OCI-LY1 (cell line): ENCODE results near the gene FAM81A.

ENCODE experiments used
- H2AFZ ChIP-seq: fragments of 200-600 bp; sonication (generic), shearing (Covaris generic); 2 replicates; pipeline ENCODE4 v1.6.0; 2014; ENCODE audit warnings: antibody characterized with exemption, mild to moderate bottlenecking, low read length
- H3F3A ChIP-seq: fragments of 200-600 bp; sonication (generic), shearing (Covaris generic); 2 replicates; pipeline ENCODE4 v1.6.0; 2014; ENCODE audit warnings: mild to moderate bottlenecking, antibody characterized with exemption, low read length, moderate library complexity; ENCODE audit not compliant: insufficient read depth
- H3K27ac ChIP-seq: fragments of 200-600 bp; sonication (generic); 2 replicates; pipeline ENCODE4 v1.5.1; 2014; ENCODE audit warnings: low read length, mixed run types, mild to moderate bottlenecking, low read depth; ENCODE audit not compliant: poor library complexity, severe bottlenecking
- H3K27me3 ChIP-seq: fragments of 200-600 bp; sonication (generic); 2 replicates; pipeline ENCODE4 v1.6.0; 2014; ENCODE audit warnings: antibody characterized with exemption, mild to moderate bottlenecking, low read length, moderate library complexity; ENCODE audit not compliant: insufficient read depth
- H3K36me3 ChIP-seq: fragments of 200-600 bp; sonication (generic); 2 replicates; pipeline ENCODE4 v1.6.1; 2014; ENCODE audit warnings: mild to moderate bottlenecking, antibody characterized with exemption, low read length, moderate library complexity, mixed read lengths; ENCODE audit not compliant: insufficient read depth
- H3K4me1 ChIP-seq: fragments of 200-600 bp; sonication (generic); 2 replicates; pipeline ENCODE4 v1.5.1; 2014; ENCODE audit warnings: mild to moderate bottlenecking, low read length, moderate library complexity; ENCODE audit not compliant: insufficient read depth, severe bottlenecking
- H3K4me2 ChIP-seq: fragments of 200-600 bp; sonication (generic), shearing (Covaris generic); 2 replicates; pipeline ENCODE4 v1.6.1; 2014; ENCODE audit warnings: low read length
- H3K4me3 ChIP-seq: fragments of 200-600 bp; sonication (generic); 2 replicates; pipeline ENCODE4 v1.5.1; 2014; ENCODE audit warnings: low read length, low read depth, mild to moderate bottlenecking, mixed read lengths; ENCODE audit not compliant: poor library complexity, severe bottlenecking
- H3K79me2 ChIP-seq: fragments of 200-600 bp; shearing (Covaris generic); 2 replicates; pipeline ENCODE4 v1.6.1; 2016; ENCODE audit warnings: mixed run types, low read length, mixed read lengths; ENCODE audit not compliant: insufficient read depth
- H3K9ac ChIP-seq: fragments of 200-600 bp; sonication (generic), shearing (Covaris generic); 2 replicates; pipeline ENCODE4 v1.6.1; 2014; ENCODE audit warnings: mild to moderate bottlenecking, low read length, mixed read lengths
- H3K9me2 ChIP-seq: fragments of 200-600 bp; sonication (generic), shearing (Covaris generic); 2 replicates; pipeline ENCODE4 v1.6.1; 2014; ENCODE audit warnings: low read depth, mild to moderate bottlenecking, low read length, mixed read lengths
- H3K9me3 ChIP-seq: fragments of 200-600 bp; shearing (Covaris generic); 2 replicates; pipeline ENCODE4 v1.6.1; 2014; ENCODE audit warnings: low read length, mixed read lengths
- H4K20me1 ChIP-seq: fragments of 200-600 bp; sonication (generic), shearing (Covaris generic); 2 replicates; pipeline ENCODE4 v1.6.0; 2016; ENCODE audit warnings: mild to moderate bottlenecking, low read length; ENCODE audit not compliant: insufficient read depth
- CTCF ChIP-seq: fragments of 200-600 bp; sonication (generic), shearing (Covaris generic); IDR thresholded peaks from 2 replicates; pipeline ENCODE4 v1.5.1; 2017; ENCODE audit warnings: mild to moderate bottlenecking, antibody characterized with exemption, low read length, moderate library complexity, mixed read lengths
- EZH2 ChIP-seq: fragments of 200-600 bp; sonication (generic), shearing (Covaris generic); IDR thresholded peaks from 2 replicates; pipeline ENCODE4 v1.8.0; 2017; ENCODE audit warnings: borderline replicate concordance, mixed run types, mild to moderate bottlenecking, antibody characterized with exemption, low read length, moderate library complexity, mixed read lengths

FAM81A gene

GRCh38 chr15:59447367-59447766, 9.4 kb downstream of the FAM81A start:
- Histone ChIP-seq H4K20me1 (no peaks in the 10 kb centered on the region), H3K79me2 (peaks cover 64% of the 10 kb centered on the region), H3K4me3 (no peak overlapping the region), H3K27me3 (no peaks in the 10 kb centered on the region), H3K9ac (no peak overlapping the region), H3F3A (no peaks in the 10 kb centered on the region), H3K9me2 (no peaks in the 10 kb centered on the region), H3K4me2 (no peak overlapping the region), H2AFZ (no peak overlapping the region), H3K36me3 (peaks cover 80% of the 10 kb centered on the region), H3K27ac (no peak overlapping the region), H3K4me1 (peaks cover 31% of the 10 kb centered on the region), H3K9me3 (no peaks in the 10 kb centered on the region)
- TF ChIP-seq CTCF: no peak
- TF ChIP-seq EZH2: no peak

DNA sequence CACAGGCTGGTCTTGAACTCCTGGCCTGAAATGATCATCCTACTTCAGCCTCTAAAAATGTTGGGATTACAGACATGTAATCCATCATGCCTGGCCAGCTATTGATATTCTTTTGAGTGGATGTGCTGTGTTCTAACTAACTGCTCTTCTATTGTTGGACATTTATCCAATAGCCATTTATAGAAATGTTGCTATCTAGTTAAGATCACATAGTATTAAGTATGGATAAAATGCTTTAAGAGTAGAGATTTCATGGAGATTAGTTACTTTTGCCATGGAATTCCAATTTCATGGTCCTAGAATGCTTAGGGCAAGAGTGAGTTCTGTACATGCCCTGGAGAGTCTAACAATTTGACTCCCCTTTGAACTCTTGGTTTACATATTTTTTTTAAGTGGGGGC, 10.9 kb downstream of the FAM81A start:
- Histone ChIP-seq H3K9me3 (no peaks in the 10 kb centered on the region), H3K79me2 (peaks cover 55% of the 10 kb centered on the region), H3K36me3 (peaks cover 66% of the 10 kb centered on the region), H2AFZ (no peak overlapping the region), H3K9ac (no peak overlapping the region), H3K9me2 (no peaks in the 10 kb centered on the region), H3K27ac (no peak overlapping the region), H3K4me3 (no peak overlapping the region), H4K20me1 (no peaks in the 10 kb centered on the region), H3K4me1 (peaks cover 17% of the 10 kb centered on the region), H3F3A (no peaks in the 10 kb centered on the region), H3K27me3 (no peaks in the 10 kb centered on the region), H3K4me2 (no peak overlapping the region)
- no peak for TF ChIP-seq EZH2
- no peak for TF ChIP-seq CTCF

- H2AFZ ChIP-seq: no peak overlapping the region
- H3K9ac ChIP-seq: no peak overlapping the region
- H3K9me3 ChIP-seq: no peaks in the 10 kb centered on the region
- no peak overlapping the region for H3K4me3 ChIP-seq
- no peaks in the 10 kb centered on the region for H3K9me2 ChIP-seq
- H3K4me1 ChIP-seq: no peaks in the 10 kb centered on the region
- no peak overlapping the region for H3K27ac ChIP-seq
- H3K79me2 ChIP-seq: peaks cover 29% of the 10 kb centered on the region; the same call in 1 of the 2 replicates
- H4K20me1 ChIP-seq: no peaks in the 10 kb centered on the region
- TF ChIP-seq EZH2 (no peak), CTCF (no peak)
- H3K27me3 ChIP-seq: no peaks in the 10 kb centered on the region
- H3F3A ChIP-seq: no peaks in the 10 kb centered on the region
- peaks cover 35% of the 10 kb centered on the region for H3K36me3 ChIP-seq
- no peak overlapping the region for H3K4me2 ChIP-seq
Observed at GRCh38 chr15:59453474-59454215, 15.7 kb downstream of the FAM81A start.
